ENCODE data around the gene MOB1B.

Gene MOB1B

GRCh38 chr4:70930530-70931256, 28.5 kb downstream of the MOB1B start:
- H4K91ac ChIP-seq (ENCODE audit: low read length): no peak overlapping the region
- no peaks in the 10 kb centered on the region for H3K9me3 ChIP-seq (ENCODE audit: control insufficient read depth, low read length)
- H2BK120ac ChIP-seq (ENCODE audit: low read depth, low read length): no peak overlapping the region
- no peak overlapping the region for H3K18ac ChIP-seq (ENCODE audit: low read depth in 1 of 2, low read length in 2 of 2)
- peaks cover 8% of the 10 kb centered on the region for H3K4me1 ChIP-seq (ENCODE audit: control insufficient read depth, insufficient read depth, low read depth, low read length)
- H2AFZ ChIP-seq (ENCODE audit: low read depth, low read length): no peak overlapping the region
- H3K4me2 ChIP-seq (ENCODE audit: low read length, poor library complexity, severe bottlenecking): no peak overlapping the region
- H2BK5ac ChIP-seq (ENCODE audit: low read depth, low read length, poor library complexity, severe bottlenecking): no peak overlapping the region
- no peak overlapping the region for H4K8ac ChIP-seq (ENCODE audit: low read length)
- DNase-seq: no peak
- no peaks in the 10 kb centered on the region for H3K27me3 ChIP-seq (ENCODE audit: control insufficient read depth in 1 of 2, insufficient read depth in 1 of 2, low read length in 2 of 2)
- H2AK5ac ChIP-seq (ENCODE audit: low read length, severe bottlenecking): no peak overlapping the region
- no CpG with 5 or more reads among the region's 2 CpGs for WGBS
- no peak overlapping the region for H2BK12ac ChIP-seq (ENCODE audit: low read length in 2 of 2)
- no peak overlapping the region for H3K27ac ChIP-seq (ENCODE audit: low read length, poor library complexity, severe bottlenecking)
- no peak overlapping the region for H2BK15ac ChIP-seq (ENCODE audit: low read depth, poor library complexity, severe bottlenecking)
- H3K36me3 ChIP-seq (ENCODE audit: control insufficient read depth in 1 of 2, insufficient read depth in 2 of 2, low read depth in 1 of 2, low read length in 2 of 2): no peaks in the 10 kb centered on the region
- no peak overlapping the region for H3K9ac ChIP-seq (ENCODE audit: low read length)
- H3K4ac ChIP-seq (ENCODE audit: low read depth in 1 of 2, low read length in 2 of 2): no peak overlapping the region
- H3K14ac ChIP-seq (ENCODE audit: low read length in 2 of 2): no peak overlapping the region
- peaks cover 15% of the 10 kb centered on the region for H3K79me1 ChIP-seq (replicated peaks; ENCODE audit: low read length, poor library complexity, severe bottlenecking)
- H3K4me3 ChIP-seq (ENCODE audit: insufficient read depth in 1 of 2, low read depth in 1 of 2, low read length in 2 of 2): no peak overlapping the region
- H3K23ac ChIP-seq (ENCODE audit: low read length in 2 of 2): no peak overlapping the region

GRCh38 chr4:70931347-70931746, 29.2 kb downstream of the MOB1B start:
- H4K91ac ChIP-seq (ENCODE audit: low read length): no peak overlapping the region
- H3K23ac ChIP-seq (ENCODE audit: low read length in 2 of 2): no peak overlapping the region
- H2AK5ac ChIP-seq (ENCODE audit: low read length, severe bottlenecking): no peak overlapping the region
- no peak overlapping the region for H3K4ac ChIP-seq (ENCODE audit: low read depth in 1 of 2, low read length in 2 of 2)
- no peak overlapping the region for H2AFZ ChIP-seq (ENCODE audit: low read depth, low read length)
- H3K4me1 ChIP-seq (ENCODE audit: control insufficient read depth, insufficient read depth, low read depth, low read length): peaks cover 7% of the 10 kb centered on the region
- H3K9ac ChIP-seq (ENCODE audit: low read length): no peak overlapping the region
- H3K18ac ChIP-seq (ENCODE audit: low read depth in 1 of 2, low read length in 2 of 2): no peak overlapping the region
- H2BK120ac ChIP-seq (ENCODE audit: low read depth, low read length): no peak overlapping the region
- no peak overlapping the region for H3K4me2 ChIP-seq (ENCODE audit: low read length, poor library complexity, severe bottlenecking)
- WGBS: no CpG with 5 or more reads among the region's 1 CpG
- no peak overlapping the region for H3K4me3 ChIP-seq (ENCODE audit: insufficient read depth in 1 of 2, low read depth in 1 of 2, low read length in 2 of 2)
- H2BK12ac ChIP-seq (ENCODE audit: low read length in 2 of 2): no peak overlapping the region
- no peaks in the 10 kb centered on the region for H3K9me3 ChIP-seq (ENCODE audit: control insufficient read depth, low read length)
- H3K27ac ChIP-seq (ENCODE audit: low read length, poor library complexity, severe bottlenecking): no peak overlapping the region
- no peaks in the 10 kb centered on the region for H3K27me3 ChIP-seq (ENCODE audit: control insufficient read depth in 1 of 2, insufficient read depth in 1 of 2, low read length in 2 of 2)
- H2BK5ac ChIP-seq (ENCODE audit: low read depth, low read length, poor library complexity, severe bottlenecking): no peak overlapping the region
- H3K14ac ChIP-seq (ENCODE audit: low read length in 2 of 2): no peak overlapping the region
- H4K8ac ChIP-seq (ENCODE audit: low read length): no peak overlapping the region
- DNase-seq: no peak
- H3K36me3 ChIP-seq (ENCODE audit: control insufficient read depth in 1 of 2, insufficient read depth in 2 of 2, low read depth in 1 of 2, low read length in 2 of 2): peaks cover 0 to 4% of the 10 kb centered on the region in 2 experiments
- H2BK15ac ChIP-seq (ENCODE audit: low read depth, poor library complexity, severe bottlenecking): no peak overlapping the region
- peaks cover 15% of the 10 kb centered on the region for H3K79me1 ChIP-seq (replicated peaks; ENCODE audit: low read length, poor library complexity, severe bottlenecking)

- H3K27me3 ChIP-seq (ENCODE audit: control insufficient read depth in 1 of 2, insufficient read depth in 1 of 2, low read length in 2 of 2): no peaks in the 10 kb centered on the region
- H3K79me1 ChIP-seq (replicated peaks; ENCODE audit: low read length, poor library complexity, severe bottlenecking): peaks cover 15% of the 10 kb centered on the region
- no peak overlapping the region for H2BK5ac ChIP-seq (ENCODE audit: low read depth, low read length, poor library complexity, severe bottlenecking)
- no peak overlapping the region for H2AFZ ChIP-seq (ENCODE audit: low read depth, low read length)
- H3K18ac ChIP-seq (ENCODE audit: low read depth in 1 of 2, low read length in 2 of 2): no peak overlapping the region
- H3K14ac ChIP-seq (ENCODE audit: low read length in 2 of 2): no peak overlapping the region
- no peak overlapping the region for H3K4me2 ChIP-seq (ENCODE audit: low read length, poor library complexity, severe bottlenecking)
- H3K4ac ChIP-seq (ENCODE audit: low read depth in 1 of 2, low read length in 2 of 2): no peak overlapping the region
- DNase-seq: no peak
- no peak overlapping the region for H2BK120ac ChIP-seq (ENCODE audit: low read depth, low read length)
- H3K36me3 ChIP-seq (ENCODE audit: control insufficient read depth in 1 of 2, insufficient read depth in 2 of 2, low read depth in 1 of 2, low read length in 2 of 2): peaks cover 0 to 5% of the 10 kb centered on the region in 2 experiments
- H3K23ac ChIP-seq (ENCODE audit: low read length in 2 of 2): no peak overlapping the region
- H3K27ac ChIP-seq (ENCODE audit: low read length, poor library complexity, severe bottlenecking): no peak overlapping the region
- H2BK12ac ChIP-seq (ENCODE audit: low read length in 2 of 2): no peak overlapping the region
- no peaks in the 10 kb centered on the region for H3K9me3 ChIP-seq (ENCODE audit: control insufficient read depth, low read length)
- WGBS: 100% methylated on average over 1 of the region's 2 CpGs
- H4K91ac ChIP-seq (ENCODE audit: low read length): no peak overlapping the region
- H2AK5ac ChIP-seq (ENCODE audit: low read length, severe bottlenecking): no peak overlapping the region
- no peak overlapping the region for H2BK15ac ChIP-seq (ENCODE audit: low read depth, poor library complexity, severe bottlenecking)
- H3K4me3 ChIP-seq (ENCODE audit: insufficient read depth in 1 of 2, low read depth in 1 of 2, low read length in 2 of 2): no peak overlapping the region
- H3K4me1 ChIP-seq (ENCODE audit: control insufficient read depth, insufficient read depth, low read depth, low read length): peaks cover 5% of the 10 kb centered on the region
- H3K9ac ChIP-seq (ENCODE audit: low read length): no peak overlapping the region
- H4K8ac ChIP-seq (ENCODE audit: low read length): no peak overlapping the region
Measured at GRCh38 chr4:70932984-70933383, 30.8 kb downstream of the MOB1B start.

GRCh38 chr4:70935038-70935695, 33.0 kb downstream of the MOB1B start:
- H3K23ac ChIP-seq (ENCODE audit: low read length in 2 of 2): no peak overlapping the region
- H3K9ac ChIP-seq (ENCODE audit: low read length): no peak overlapping the region
- no peak for DNase-seq
- no peak overlapping the region for H3K18ac ChIP-seq (ENCODE audit: low read depth in 1 of 2, low read length in 2 of 2)
- no peak overlapping the region for H3K27ac ChIP-seq (ENCODE audit: low read length, poor library complexity, severe bottlenecking)
- no peak overlapping the region for H4K8ac ChIP-seq (ENCODE audit: low read length)
- no peak overlapping the region for H2BK5ac ChIP-seq (ENCODE audit: low read depth, low read length, poor library complexity, severe bottlenecking)
- 97% methylated on average over 7 of the region's 7 CpGs for whole genome bisulfite sequencing
- H4K91ac ChIP-seq (ENCODE audit: low read length): no peak overlapping the region
- H2BK15ac ChIP-seq (ENCODE audit: low read depth, poor library complexity, severe bottlenecking): no peak overlapping the region
- H3K14ac ChIP-seq (ENCODE audit: low read length in 2 of 2): no peak overlapping the region
- H3K4me1 ChIP-seq (ENCODE audit: control insufficient read depth, insufficient read depth, low read depth, low read length): peaks cover 7% of the 10 kb centered on the region
- no peak overlapping the region for H2BK12ac ChIP-seq (ENCODE audit: low read length in 2 of 2)
- peaks cover 15% of the 10 kb centered on the region for H3K79me1 ChIP-seq (replicated peaks; ENCODE audit: low read length, poor library complexity, severe bottlenecking)
- H3K4me3 ChIP-seq (ENCODE audit: insufficient read depth in 1 of 2, low read depth in 1 of 2, low read length in 2 of 2): no peak overlapping the region
- H3K9me3 ChIP-seq (ENCODE audit: control insufficient read depth, low read length): no peaks in the 10 kb centered on the region
- H2AK5ac ChIP-seq (ENCODE audit: low read length, severe bottlenecking): no peak overlapping the region
- H2BK120ac ChIP-seq (ENCODE audit: low read depth, low read length): no peak overlapping the region
- no peak overlapping the region for H2AFZ ChIP-seq (ENCODE audit: low read depth, low read length)
- H3K4ac ChIP-seq (ENCODE audit: low read depth in 1 of 2, low read length in 2 of 2): no peak overlapping the region
- no peak overlapping the region for H3K4me2 ChIP-seq (ENCODE audit: low read length, poor library complexity, severe bottlenecking)
- H3K36me3 ChIP-seq (ENCODE audit: control insufficient read depth in 1 of 2, insufficient read depth in 2 of 2, low read depth in 1 of 2, low read length in 2 of 2): peaks cover 5 to 9% of the 10 kb centered on the region in 2 experiments
- H3K27me3 ChIP-seq (ENCODE audit: control insufficient read depth in 1 of 2, insufficient read depth in 1 of 2, low read length in 2 of 2): no peaks in the 10 kb centered on the region
